Psoas muscle (tissue), 8 donors: Measurements from ENCODE around the gene CKAP5. TPM values are rescaled to one million over a fixed set of nuclear protein-coding genes. Genes with fewer than 3 reads are reported as not detected.

Source experiments
- ATAC-seq, 4 donors: fragments of 200-7000 bp; cut with Tn5 transposase; one replicate each; pipeline ENCODE4 v1.9.1; 2020; ENCODE audit warnings: moderate library complexity in 3 of 4, mild to moderate bottlenecking in 2 of 4
- DNase-seq, 2 donors: peaks; one replicate each; pipeline ENCODE4 v3.0.0-alpha.2; 2020
- H3K27ac ChIP-seq: fragments of 200-600 bp; one replicate; pipeline ENCODE4 v1.8.0; 2022
- H3K27me3 ChIP-seq, 3 donors: fragments of 200-600 bp in 1 of 3; one replicate each; pipeline versions ENCODE4 v1.6.1 to v1.8.0; 2013 to 2022; ENCODE audit warnings: low read length in 2 of 3, mild to moderate bottlenecking in 2 of 3, moderate library complexity in 1 of 3; ENCODE audit not compliant: insufficient read depth in 3 of 3
- H3K36me3 ChIP-seq, 2 donors: fragments of 200-600 bp in 1 of 2; one replicate each; pipeline versions ENCODE4 v1.6.1 to v1.8.0; 2013 to 2022; ENCODE audit warnings: low read depth in 1 of 2, mild to moderate bottlenecking in 1 of 2, moderate library complexity in 1 of 2; ENCODE audit not compliant: insufficient read depth in 1 of 2
- H3K4me1 ChIP-seq: fragments of 200-600 bp; one replicate; pipeline ENCODE4 v1.8.0; 2022
- H3K4me3 ChIP-seq: fragments of 200-600 bp; one replicate; pipeline ENCODE4 v1.8.0; 2022; ENCODE audit warnings: mild to moderate bottlenecking
- H3K9me3 ChIP-seq: fragments of 200-600 bp; one replicate; pipeline ENCODE4 v1.8.0; 2022
- WGBS, 3 donors: extraction: QIAGEN DNeasy Blood & Tissue Kit; methylation state at CpG; one replicate each; pipeline versions ENCODE4 v1.1.6 to v1.1.7; 2013; 5-methylcytosine and 5-hydroxymethylcytosine counted together
- intact Hi-C, 2 donors: fragments of 100-400 bp; cut with DNase I; formaldehyde crosslinking; loops; one replicate each; pipeline versions ENCODE4 v1.11.0 to v1.14.2; 2022
- polyA plus RNA-seq, 3 donors: library from polyadenylated mRNA; stranded (reverse); fragments of 200-250 nt; gene quantifications; one replicate each; pipeline ENCODE4 v1.2.3, GENCODE V29; 2013
- total RNA-seq, 4 donors: library from RNA; stranded (reverse); fragmentation: NEBNext Ultra II Directional in 2 of 4; extraction: Animal tissue kit (Norgen Biotek cat#: 25700) in 2 of 4; gene quantifications; one replicate each; pipeline versions ENCODE4 v1.2.1 to v1.2.4, GENCODE V29; 2021 to 2023
- TF ChIP-seq, protein P1 (sequence below): fragments of 200-600 bp; IDR thresholded peaks from one replicate; pipeline ENCODE4 v1.8.0; 2022; ENCODE audit warnings: antibody characterized with exemption
- donor health status: healthy with polysubstance abuse.
- donor health status: DM: no; HTN: no; CAD: no; lungs with moderate emphysema.
- donor health status: Bipolar disorder and iron deficiency.
- donor health status: healthy.
- donor health status: DM: yes; HTN: yes; CAD: no.
- donor health status: DM: no; HTN: no; CAD: no.
- donor health status: DM: no; HTN: no; CAD: no.
- donor health status: DM: yes; HTN: yes; CAD: no.

CKAP5 gene
- total and polyA plus RNA-seq, 7 donors, result 21.0 to 160 (median 86.4) TPM

DNA sequence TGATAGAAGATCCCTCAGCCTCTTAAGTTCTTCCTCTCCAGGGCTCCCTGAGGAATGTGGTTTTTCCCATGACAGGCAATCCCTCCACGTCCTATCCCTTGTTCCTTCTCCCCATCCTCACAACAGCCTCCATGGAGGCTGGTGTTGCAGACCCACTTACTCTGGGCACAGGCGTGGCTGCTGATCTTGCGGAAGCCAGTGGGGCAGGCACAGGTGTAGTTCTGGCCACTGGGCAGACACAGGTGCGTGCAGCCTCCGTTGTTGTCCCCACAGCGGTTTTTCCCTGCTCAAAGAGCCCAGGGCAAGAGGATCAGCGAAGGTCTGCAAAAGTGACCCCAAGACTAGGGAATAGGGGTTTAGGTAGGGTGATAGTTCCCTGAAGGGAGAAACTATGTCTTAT, 43.2 kb upstream of the CKAP5 start:
- Histone ChIP-seq H3K4me3 (no peak overlapping the region), H3K27ac (no peak overlapping the region), H3K4me1 (no peaks in the 10 kb centered on the region), H3K27me3 (no peaks in the 10 kb centered on the region), H3K36me3 (peaks cover 0 to 79% of the 10 kb centered on the region in 2 donors), H3K9me3 (no peaks in the 10 kb centered on the region)
- intact Hi-C loops, result loop anchor here (2.0 to 10.0 kb wide), 3 partner anchors 262 to 466 kb away; partner anchors contain the start of gene MYBPC3 (in 1 of the 2)
- 82 to 87% (median 84%) methylated on average over 7 of the region's 7 CpGs for WGBS, 3 donors
- ATAC-seq (peak in 1 of 4 donors; percentile 19), DNase-seq (no peak)
- TF ChIP-seq, protein P1, sequence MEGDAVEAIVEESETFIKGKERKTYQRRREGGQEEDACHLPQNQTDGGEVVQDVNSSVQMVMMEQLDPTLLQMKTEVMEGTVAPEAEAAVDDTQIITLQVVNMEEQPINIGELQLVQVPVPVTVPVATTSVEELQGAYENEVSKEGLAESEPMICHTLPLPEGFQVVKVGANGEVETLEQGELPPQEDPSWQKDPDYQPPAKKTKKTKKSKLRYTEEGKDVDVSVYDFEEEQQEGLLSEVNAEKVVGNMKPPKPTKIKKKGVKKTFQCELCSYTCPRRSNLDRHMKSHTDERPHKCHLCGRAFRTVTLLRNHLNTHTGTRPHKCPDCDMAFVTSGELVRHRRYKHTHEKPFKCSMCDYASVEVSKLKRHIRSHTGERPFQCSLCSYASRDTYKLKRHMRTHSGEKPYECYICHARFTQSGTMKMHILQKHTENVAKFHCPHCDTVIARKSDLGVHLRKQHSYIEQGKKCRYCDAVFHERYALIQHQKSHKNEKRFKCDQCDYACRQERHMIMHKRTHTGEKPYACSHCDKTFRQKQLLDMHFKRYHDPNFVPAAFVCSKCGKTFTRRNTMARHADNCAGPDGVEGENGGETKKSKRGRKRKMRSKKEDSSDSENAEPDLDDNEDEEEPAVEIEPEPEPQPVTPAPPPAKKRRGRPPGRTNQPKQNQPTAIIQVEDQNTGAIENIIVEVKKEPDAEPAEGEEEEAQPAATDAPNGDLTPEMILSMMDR, result no peak

DNA sequence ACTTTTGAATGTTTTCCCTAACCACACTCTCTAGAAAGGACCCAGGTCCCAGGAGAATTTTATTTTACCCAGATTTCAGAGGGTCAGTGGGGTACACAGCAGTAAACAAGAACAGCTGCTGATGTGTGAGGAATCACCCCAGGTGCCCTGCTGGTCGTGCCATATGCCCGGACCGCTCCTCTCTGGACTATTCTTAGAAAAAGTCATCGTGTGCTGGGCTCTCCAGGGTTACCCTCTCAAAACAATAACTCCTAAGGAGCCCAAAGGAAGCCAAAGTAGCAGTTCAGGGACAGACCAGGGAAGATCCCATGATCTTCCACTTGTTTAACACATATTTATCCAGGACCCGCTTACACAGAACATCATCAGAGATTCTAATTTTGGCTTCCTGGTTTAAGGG, 42.6 kb upstream of the CKAP5 start:
- ATAC-seq, result no peak
- Histone ChIP-seq H3K4me1 (no peaks in the 10 kb centered on the region), H3K9me3 (no peaks in the 10 kb centered on the region), H3K36me3 (peaks cover 0 to 82% of the 10 kb centered on the region in 2 donors), H3K27ac (no peak overlapping the region), H3K4me3 (no peak overlapping the region), H3K27me3 (no peaks in the 10 kb centered on the region)
- no peak for DNase-seq
- TF ChIP-seq, protein P1, result no peak
- intact Hi-C loops, result loop anchor here (2.0 to 10.0 kb wide), 3 partner anchors 262 to 466 kb away; partner anchors contain the start of gene MYBPC3 (in 1 of the 2)
- WGBS, 3 donors, result 44 to 61% (median 50%) methylated on average over 5 of the region's 5 CpGs

DNA sequence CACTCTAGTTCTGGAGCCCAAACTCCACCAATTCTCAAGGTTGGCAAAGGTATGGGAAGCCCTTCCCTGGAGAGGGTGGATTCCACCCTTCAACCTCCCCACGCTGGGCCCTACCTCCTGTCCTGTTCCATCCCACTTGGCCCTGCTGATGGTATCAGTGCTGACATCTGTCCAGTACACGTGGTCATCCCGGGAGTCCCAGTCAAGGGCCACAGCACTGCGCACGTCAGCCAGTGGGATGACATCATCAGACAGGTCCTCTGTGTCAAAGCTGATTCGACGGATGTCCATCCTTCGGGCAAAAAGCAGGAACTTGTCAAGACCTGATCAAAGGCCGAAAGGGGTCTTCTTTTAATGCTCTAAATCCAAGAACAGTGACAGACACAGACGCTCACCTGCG, 40.1 kb upstream of the CKAP5 start:
- WGBS, 3 donors, result 88 to 94% (median 91%) methylated on average over 11 of the region's 11 CpGs
- Histone ChIP-seq H3K4me3 (no peak overlapping the region), H3K27me3 (no peaks in the 10 kb centered on the region), H3K27ac (no peak overlapping the region), H3K4me1 (no peaks in the 10 kb centered on the region), H3K9me3 (no peaks in the 10 kb centered on the region), H3K36me3 (peaks cover 3 to 83% of the 10 kb centered on the region in 2 donors)
- TF ChIP-seq, protein P1, result no peak
- ATAC-seq, result no peak
- no peak for DNase-seq
- intact Hi-C loops, result loop anchor here in 1 of 2 donors (10.0 kb wide), 1 partner anchor 469 kb away; the partner anchor contains the start of gene MYBPC3

DNA sequence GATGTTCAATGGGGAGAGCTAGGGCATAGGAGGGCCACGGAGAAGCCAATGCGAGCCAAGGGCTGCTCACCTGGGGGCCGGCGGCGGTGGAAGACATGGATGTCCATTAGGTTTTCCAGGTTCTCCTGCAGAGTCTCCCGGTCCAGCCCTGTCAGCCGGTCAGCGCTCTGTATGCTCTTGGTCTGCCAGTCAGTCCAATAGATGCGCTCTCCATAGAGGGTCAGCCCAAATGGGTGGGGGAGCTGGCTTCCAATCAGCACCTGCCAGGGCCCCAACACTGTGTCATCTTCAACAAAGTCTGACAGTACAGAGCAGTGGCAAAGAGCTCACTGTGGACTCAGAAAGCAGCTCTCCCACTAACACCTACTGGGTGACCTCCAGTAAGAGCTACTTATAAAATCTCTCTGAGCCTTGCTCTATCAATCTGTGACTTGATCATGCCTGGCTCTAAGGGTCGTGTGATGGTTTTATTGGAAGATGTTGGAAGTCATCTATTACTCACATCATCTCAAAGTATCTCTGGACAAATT, 33.0 kb upstream of the CKAP5 start:
- no peak for ATAC-seq
- DNase-seq, result no peak
- 90 to 97% (median 96%) methylated on average over 10 of the region's 10 CpGs for WGBS, 3 donors
- H3K9me3 ChIP-seq, result no peaks in the 10 kb centered on the region
- intact Hi-C loops, result loop anchor here in 1 of 2 donors (10.0 kb wide), 1 partner anchor 104 kb away; no protein-coding TSS in a partner anchor
- H3K4me1 ChIP-seq, result no peaks in the 10 kb centered on the region
- no peak overlapping the region for H3K4me3 ChIP-seq
- H3K27me3 ChIP-seq, result no peaks in the 10 kb centered on the region
- TF ChIP-seq, protein P1, result no peak
- no peak overlapping the region for H3K27ac ChIP-seq
- H3K36me3 ChIP-seq, result peaks cover 12 to 100% of the 10 kb centered on the region in 2 donors
